ENCODE measurements around the gene PELI1. TPM values are rescaled to one million over a fixed set of nuclear protein-coding genes. Genes with fewer than 3 reads are reported as not detected.

The PELI1 gene
- polyA plus RNA-seq, 1 donor from 2014 or later = 34.9 TPM

DNA sequence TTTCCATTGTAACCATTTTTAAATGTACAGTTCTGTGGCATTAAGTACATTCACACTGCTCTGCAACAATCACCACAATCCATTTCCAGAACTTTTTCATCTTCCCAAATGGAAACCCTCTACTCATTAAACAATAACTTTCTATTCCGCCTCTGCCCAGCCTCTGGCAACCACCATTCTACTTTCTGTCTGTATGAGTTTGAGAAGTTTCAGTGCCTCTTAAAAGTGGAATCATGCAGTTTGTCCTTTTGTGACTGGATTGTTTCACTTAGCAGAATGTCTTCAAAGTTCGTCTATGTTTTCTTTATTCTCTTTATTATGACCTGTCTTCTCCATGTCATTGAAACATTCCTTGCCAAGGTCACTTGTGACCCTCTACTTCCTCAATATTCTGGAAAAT lies 22.0 kb upstream of the PELI1 start:
- Histone ChIP-seq H3K9me3 (ENCODE audit: low read length) (no peaks in the 10 kb centered on the region), H3K27me3 (ENCODE audit: insufficient read depth, low read depth, low read length) (no peaks in the 10 kb centered on the region), H3K79me2 (replicated peaks; ENCODE audit: insufficient read depth, low read length) (no peaks in the 10 kb centered on the region), H3K4me3 (ENCODE audit: low read length) (no peak overlapping the region), H3K36me3 (ENCODE audit: insufficient read depth, low read length) (no peaks in the 10 kb centered on the region), H3F3A (ENCODE audit: insufficient read depth, low read length, poor library complexity, severe bottlenecking) (no peaks in the 10 kb centered on the region), H2AFZ (ENCODE audit: low read depth, low read length) (no peak overlapping the region), H4K20me1 (ENCODE audit: insufficient read depth) (no peaks in the 10 kb centered on the region), H3K9ac (ENCODE audit: low read length) (no peak overlapping the region), H3K9me2 (ENCODE audit: insufficient read depth, low read length) (no peaks in the 10 kb centered on the region), H3K4me2 (ENCODE audit: low read length) (no peak overlapping the region), H3K27ac (ENCODE audit: low read length) (no peak overlapping the region)
- TF ChIP-seq CTCF (IDR thresholded peaks at IDR 0.05; ENCODE audit: poor library complexity, severe bottlenecking) = no peak
- no peak for TF ChIP-seq EZH2 (IDR thresholded peaks at IDR 0.05; ENCODE audit: borderline replicate concordance, insufficient read depth, low read length, poor library complexity, severe bottlenecking)
- TF ChIP-seq EP300 (conservative IDR thresholded peaks at IDR 0.05; ENCODE audit: poor library complexity, severe bottlenecking) = no peak
- TF ChIP-seq TAF1 (IDR thresholded peaks at IDR 0.05; ENCODE audit: low read depth) = no peak
- TF ChIP-seq, protein P1, sequence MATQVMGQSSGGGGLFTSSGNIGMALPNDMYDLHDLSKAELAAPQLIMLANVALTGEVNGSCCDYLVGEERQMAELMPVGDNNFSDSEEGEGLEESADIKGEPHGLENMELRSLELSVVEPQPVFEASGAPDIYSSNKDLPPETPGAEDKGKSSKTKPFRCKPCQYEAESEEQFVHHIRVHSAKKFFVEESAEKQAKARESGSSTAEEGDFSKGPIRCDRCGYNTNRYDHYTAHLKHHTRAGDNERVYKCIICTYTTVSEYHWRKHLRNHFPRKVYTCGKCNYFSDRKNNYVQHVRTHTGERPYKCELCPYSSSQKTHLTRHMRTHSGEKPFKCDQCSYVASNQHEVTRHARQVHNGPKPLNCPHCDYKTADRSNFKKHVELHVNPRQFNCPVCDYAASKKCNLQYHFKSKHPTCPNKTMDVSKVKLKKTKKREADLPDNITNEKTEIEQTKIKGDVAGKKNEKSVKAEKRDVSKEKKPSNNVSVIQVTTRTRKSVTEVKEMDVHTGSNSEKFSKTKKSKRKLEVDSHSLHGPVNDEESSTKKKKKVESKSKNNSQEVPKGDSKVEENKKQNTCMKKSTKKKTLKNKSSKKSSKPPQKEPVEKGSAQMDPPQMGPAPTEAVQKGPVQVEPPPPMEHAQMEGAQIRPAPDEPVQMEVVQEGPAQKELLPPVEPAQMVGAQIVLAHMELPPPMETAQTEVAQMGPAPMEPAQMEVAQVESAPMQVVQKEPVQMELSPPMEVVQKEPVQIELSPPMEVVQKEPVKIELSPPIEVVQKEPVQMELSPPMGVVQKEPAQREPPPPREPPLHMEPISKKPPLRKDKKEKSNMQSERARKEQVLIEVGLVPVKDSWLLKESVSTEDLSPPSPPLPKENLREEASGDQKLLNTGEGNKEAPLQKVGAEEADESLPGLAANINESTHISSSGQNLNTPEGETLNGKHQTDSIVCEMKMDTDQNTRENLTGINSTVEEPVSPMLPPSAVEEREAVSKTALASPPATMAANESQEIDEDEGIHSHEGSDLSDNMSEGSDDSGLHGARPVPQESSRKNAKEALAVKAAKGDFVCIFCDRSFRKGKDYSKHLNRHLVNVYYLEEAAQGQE (IDR thresholded peaks at IDR 0.05; ENCODE audit: borderline replicate concordance) = no peak
- no peak for TF ChIP-seq RAD21 (conservative IDR thresholded peaks at IDR 0.05)
- TF ChIP-seq MXI1 (conservative IDR thresholded peaks at IDR 0.05; ENCODE audit: poor library complexity, severe bottlenecking) = no peak
- no peak for TF ChIP-seq POLR2AphosphoS5 (IDR thresholded peaks at IDR 0.05)
- no peak for TF ChIP-seq SMC3 (conservative IDR thresholded peaks at IDR 0.05; ENCODE audit: poor library complexity)

DNA sequence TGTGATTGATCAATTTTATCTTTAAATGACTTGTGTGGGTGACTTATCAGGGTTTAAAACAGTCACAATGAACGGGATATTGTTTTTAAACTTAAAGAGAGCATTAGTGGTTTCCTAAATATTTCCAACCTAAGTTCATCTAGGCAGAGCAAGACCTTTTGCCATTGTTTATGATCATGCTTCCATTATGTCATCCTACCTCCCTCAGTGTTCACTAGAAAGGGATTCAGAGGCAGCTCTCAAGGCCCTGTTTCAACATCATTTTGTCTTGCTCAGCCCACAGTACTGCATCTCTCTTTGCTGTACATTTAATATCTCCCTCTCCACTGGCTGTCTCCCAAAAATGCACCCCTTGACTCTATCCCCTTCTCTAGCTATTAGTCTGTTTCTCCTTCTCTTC lies 21.5 kb upstream of the PELI1 start:
- H3K36me3 ChIP-seq (ENCODE audit: insufficient read depth, low read length) = no peaks in the 10 kb centered on the region
- no peaks in the 10 kb centered on the region for H3K27me3 ChIP-seq (ENCODE audit: insufficient read depth, low read depth, low read length)
- no peaks in the 10 kb centered on the region for H3F3A ChIP-seq (ENCODE audit: insufficient read depth, low read length, poor library complexity, severe bottlenecking)
- no peaks in the 10 kb centered on the region for H3K9me2 ChIP-seq (ENCODE audit: insufficient read depth, low read length)
- no peak overlapping the region for H2AFZ ChIP-seq (ENCODE audit: low read depth, low read length)
- H3K9ac ChIP-seq (ENCODE audit: low read length) = no peak overlapping the region
- H3K9me3 ChIP-seq (ENCODE audit: low read length) = no peaks in the 10 kb centered on the region
- H3K79me2 ChIP-seq (replicated peaks; ENCODE audit: insufficient read depth, low read length) = no peaks in the 10 kb centered on the region
- H3K27ac ChIP-seq (ENCODE audit: low read length) = no peak overlapping the region
- H4K20me1 ChIP-seq (ENCODE audit: insufficient read depth) = no peaks in the 10 kb centered on the region
- no peak overlapping the region for H3K4me2 ChIP-seq (ENCODE audit: low read length)
- no peak overlapping the region for H3K4me3 ChIP-seq (ENCODE audit: low read length)
- TF ChIP-seq EZH2 (IDR thresholded peaks at IDR 0.05; ENCODE audit: borderline replicate concordance, insufficient read depth, low read length, poor library complexity, severe bottlenecking) (no peak), TAF1 (IDR thresholded peaks at IDR 0.05; ENCODE audit: low read depth) (no peak), EP300 (conservative IDR thresholded peaks at IDR 0.05; ENCODE audit: poor library complexity, severe bottlenecking) (no peak), CTCF (IDR thresholded peaks at IDR 0.05; ENCODE audit: poor library complexity, severe bottlenecking) (no peak), SMC3 (conservative IDR thresholded peaks at IDR 0.05; ENCODE audit: poor library complexity) (no peak), POLR2AphosphoS5 (IDR thresholded peaks at IDR 0.05) (no peak), RAD21 (conservative IDR thresholded peaks at IDR 0.05) (no peak), MXI1 (conservative IDR thresholded peaks at IDR 0.05; ENCODE audit: poor library complexity, severe bottlenecking) (no peak)
- TF ChIP-seq, protein P1 (IDR thresholded peaks at IDR 0.05; ENCODE audit: borderline replicate concordance) = no peak

Measured in neural cell (in vitro differentiated cells).